DND-41 (cell line): ENCODE data around the gene STAC.

ENCODE experiments used
- ATAC-seq: fragments of 200-7000 bp; cut with Tn5 transposase; 3 replicates; pipeline ENCODE4 v1.9.1; 2021; ENCODE audit warnings: low read depth; ENCODE audit not compliant: insufficient read depth
- DNase-seq: peaks from one replicate; pipeline ENCODE4 v3.0.0-alpha.2; 2020
- H2AFZ ChIP-seq: 2 replicates; pipeline ENCODE4 v1.6.0; 2012; ENCODE audit warnings: low read depth, low read length
- H3K27ac ChIP-seq: 2 replicates; pipeline ENCODE4 v1.5.1; 2012; ENCODE audit warnings: low read length, inconsistent platforms
- H3K27me3 ChIP-seq: fragments of 200-600 bp; sonication (generic); 2 replicates; pipeline ENCODE4 v1.6.0; 2012; ENCODE audit warnings: low read length, mild to moderate bottlenecking, inconsistent platforms; ENCODE audit not compliant: insufficient read depth, poor library complexity
- H3K36me3 ChIP-seq: 2 replicates; pipeline ENCODE4 v1.5.1; 2012; ENCODE audit warnings: low read length, inconsistent platforms; ENCODE audit not compliant: insufficient read depth
- H3K4me1 ChIP-seq: 2 replicates; pipeline ENCODE4 v1.5.1; 2012; ENCODE audit warnings: mild to moderate bottlenecking, low read length; ENCODE audit not compliant: insufficient read depth
- H3K4me2 ChIP-seq: 2 replicates; pipeline ENCODE4 v1.6.0; 2012; ENCODE audit warnings: mild to moderate bottlenecking, moderate library complexity, low read length, inconsistent platforms; ENCODE audit not compliant: insufficient read depth
- H3K4me3 ChIP-seq, 2 experiments: fragments of 200-600 bp in 1 of 2; shearing (Covaris generic) in 1 of 2; 2 replicates each; pipeline ENCODE4 v1.5.1; 2012 to 2016; ENCODE audit warnings: inconsistent platforms in 2 of 2, low read length in 2 of 2, mild to moderate bottlenecking in 2 of 2, low read depth in 1 of 2, moderate library complexity in 1 of 2
- H3K79me2 ChIP-seq: 2 replicates; pipeline ENCODE4 v1.6.0; 2012; ENCODE audit warnings: low read length, inconsistent platforms; ENCODE audit not compliant: insufficient read depth
- H3K9ac ChIP-seq: 2 replicates; pipeline ENCODE4 v1.6.0; 2012; ENCODE audit warnings: low read depth, mild to moderate bottlenecking, inconsistent platforms, low read length, moderate library complexity
- H3K9me3 ChIP-seq: 2 replicates; pipeline ENCODE4 v1.5.1; 2012; ENCODE audit warnings: low read length, moderate library complexity, mild to moderate bottlenecking, inconsistent platforms; ENCODE audit not compliant: insufficient read depth, severe bottlenecking
- H4K20me1 ChIP-seq: 2 replicates; pipeline ENCODE4 v1.6.0; 2012; ENCODE audit warnings: low read length; ENCODE audit not compliant: insufficient read depth
- CTCF ChIP-seq: IDR thresholded peaks from 2 replicates; pipeline ENCODE4 v1.5.1; 2012; ENCODE audit warnings: borderline replicate concordance, low read length, moderate library complexity, mild to moderate bottlenecking; ENCODE audit not compliant: poor library complexity, severe bottlenecking; ENCODE audit errors: extremely low read depth
- EZH2 ChIP-seq: IDR thresholded peaks from 3 replicates; pipeline ENCODE4 v1.6.1; 2012; ENCODE audit warnings: borderline replicate concordance, low read depth, mild to moderate bottlenecking, moderate library complexity, low read length, inconsistent platforms; ENCODE audit not compliant: severe bottlenecking

Gene STAC

DNA sequence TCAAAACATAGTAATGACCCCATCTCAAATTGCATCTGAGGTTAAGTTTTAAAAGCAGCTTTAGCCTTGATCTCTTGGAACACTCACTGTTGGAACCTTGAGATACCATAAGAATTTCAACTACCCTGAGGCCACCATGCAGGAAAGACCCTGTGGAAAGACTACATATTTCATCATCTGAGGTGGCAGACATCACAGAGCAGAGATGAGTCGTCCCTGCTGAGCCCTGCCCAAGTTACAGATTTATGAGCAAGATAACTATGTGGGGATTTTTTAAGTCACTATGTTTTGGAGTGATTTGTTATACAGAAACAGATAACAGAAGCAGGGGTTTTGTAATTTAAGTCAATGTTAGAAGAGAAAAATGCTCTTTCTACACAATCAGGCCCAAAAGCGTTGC is 168.4 kb downstream of the STAC start:
- Histone ChIP-seq H3K9me3 (no peaks in the 10 kb centered on the region), H3K9ac (no peak overlapping the region), H4K20me1 (no peaks in the 10 kb centered on the region), H3K27ac (no peak overlapping the region), H3K79me2 (no peaks in the 10 kb centered on the region), H3K4me1 (peaks cover 13% of the 10 kb centered on the region; the same call in 1 of the 2 replicates), H3K36me3 (no peaks in the 10 kb centered on the region), H3K27me3 (no peaks in the 10 kb centered on the region), H3K4me3 (no peak overlapping the region), H3K4me2 (no peak overlapping the region), H2AFZ (no peak overlapping the region)
- ATAC-seq (no peak), DNase-seq (no peak)
- TF ChIP-seq EZH2, result no peak

GRCh38 chr3:36557021-36557707 is 176.9 kb downstream of the STAC start:
- H3K36me3 ChIP-seq, result no peaks in the 10 kb centered on the region
- H3K4me1 ChIP-seq, result no peaks in the 10 kb centered on the region
- no peaks in the 10 kb centered on the region for H3K79me2 ChIP-seq
- no peak for TF ChIP-seq CTCF
- TF ChIP-seq EZH2, result no peak
- H4K20me1 ChIP-seq, result no peaks in the 10 kb centered on the region
- peaks cover 6% of the 10 kb centered on the region for H3K27me3 ChIP-seq
- DNase-seq (no peak), ATAC-seq (no peak)
- H3K4me3 ChIP-seq, result no peak overlapping the region
- H3K27ac ChIP-seq, result no peak overlapping the region
- no peak overlapping the region for H3K9ac ChIP-seq
- no peaks in the 10 kb centered on the region for H3K9me3 ChIP-seq
- no peak overlapping the region for H3K4me2 ChIP-seq
- H2AFZ ChIP-seq, result no peak overlapping the region

DNA sequence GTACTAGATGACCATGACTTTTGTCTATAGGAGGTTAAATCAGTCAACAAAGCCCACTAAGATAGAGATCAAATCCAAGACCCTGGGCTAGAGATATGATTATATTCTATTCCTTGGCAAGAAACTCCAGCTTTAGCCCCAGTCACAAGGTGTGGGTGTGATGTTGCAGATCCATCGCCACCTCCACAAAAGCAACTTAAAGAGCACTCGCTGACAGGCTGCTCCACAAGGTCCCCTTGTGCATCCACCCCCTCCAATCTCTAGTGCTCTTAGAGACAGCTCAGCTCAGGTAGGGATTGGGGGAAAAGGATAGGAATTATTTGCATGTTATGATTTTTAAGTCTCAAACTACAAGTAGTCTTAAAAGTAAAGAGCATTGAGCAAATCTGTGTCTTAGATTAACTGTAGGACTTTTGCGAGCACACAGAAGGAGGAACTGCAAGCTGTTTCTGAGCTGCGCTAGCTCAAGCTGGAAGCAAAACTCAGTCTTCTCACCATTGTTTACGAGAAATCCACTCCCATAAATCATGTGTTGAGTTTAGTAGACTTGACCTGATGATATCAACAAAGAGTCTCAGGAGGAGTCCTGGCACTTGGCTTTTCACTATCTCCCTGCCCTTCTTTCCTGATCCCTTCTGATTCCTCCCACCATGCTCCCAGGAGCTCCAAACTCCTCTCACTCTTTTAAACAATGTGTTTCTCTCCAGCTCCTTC is 177.6 kb downstream of the STAC start:
- no peaks in the 10 kb centered on the region for H3K79me2 ChIP-seq
- H3K4me3 ChIP-seq, result no peak overlapping the region
- H2AFZ ChIP-seq, result no peak overlapping the region
- no peak for TF ChIP-seq CTCF
- TF ChIP-seq EZH2, result no peak
- no peak overlapping the region for H3K27ac ChIP-seq
- DNase-seq, result no peak
- no peaks in the 10 kb centered on the region for H3K36me3 ChIP-seq
- no peak overlapping the region for H3K4me2 ChIP-seq
- H3K27me3 ChIP-seq, result peaks cover 6% of the 10 kb centered on the region
- no peaks in the 10 kb centered on the region for H3K4me1 ChIP-seq
- H3K9ac ChIP-seq, result no peak overlapping the region
- no peak for ATAC-seq
- H4K20me1 ChIP-seq, result no peaks in the 10 kb centered on the region
- no peaks in the 10 kb centered on the region for H3K9me3 ChIP-seq

- H3K27ac ChIP-seq, result no peak overlapping the region
- ATAC-seq (no peak), DNase-seq (no peak)
- H3K79me2 ChIP-seq, result no peaks in the 10 kb centered on the region
- no peak overlapping the region for H3K9ac ChIP-seq
- no peak overlapping the region for H3K4me2 ChIP-seq
- H3K27me3 ChIP-seq, result peaks cover 6% of the 10 kb centered on the region
- TF ChIP-seq EZH2 (no peak), CTCF (no peak)
- no peaks in the 10 kb centered on the region for H3K9me3 ChIP-seq
- no peaks in the 10 kb centered on the region for H3K4me1 ChIP-seq
- no peaks in the 10 kb centered on the region for H4K20me1 ChIP-seq
- no peaks in the 10 kb centered on the region for H3K36me3 ChIP-seq
- no peak overlapping the region for H2AFZ ChIP-seq
- no peak overlapping the region for H3K4me3 ChIP-seq
These were observed 178.7 kb downstream of the STAC start for GRCh38 chr3:36558961-36559360.
